BJ (cell line): ENCODE data around the gene ZNF366. TPM values are rescaled to one million over a fixed set of nuclear protein-coding genes. Genes with fewer than 3 reads are reported as not detected.

Source experiments
- CTCF ChIA-PET: fragments of 350-600 bp; formaldehyde crosslinking; extraction: SDS; loops from one replicate; lab custom pipeline; 2021; ENCODE audit warnings: antibody characterized with exemption, inconsistent platforms; lab: Yijun Ruan, JAX
- POLR2A ChIA-PET: fragments of 300-600 bp; sonication (Branson Sonifier 250); formaldehyde crosslinking; extraction: SDS; loops from one replicate; lab custom pipeline; 2021; ENCODE audit warnings: antibody characterized with exemption; lab: Charles Lee
- DNase-seq: peaks from one replicate; pipeline ENCODE4 v3.0.0-alpha.2; 2011; ENCODE audit warnings: low read depth
- H3K27me3 ChIP-seq: 2 replicates; pipeline ENCODE4 v1.6.0; 2011; ENCODE audit warnings: low read length; ENCODE audit not compliant: control insufficient read depth, insufficient read depth
- H3K36me3 ChIP-seq: 2 replicates; pipeline ENCODE4 v1.5.1; 2011; ENCODE audit warnings: low read length; ENCODE audit not compliant: control insufficient read depth, insufficient read depth
- H3K4me3 ChIP-seq: 2 replicates; pipeline ENCODE4 v1.5.1; 2011; ENCODE audit warnings: low read depth, mild to moderate bottlenecking, control low read depth, low read length
- polyA plus RNA-seq: library from polyadenylated mRNA; depleted of rRNA; stranded (reverse); fragments of >200 nt; gene quantifications from 2 replicates; pipeline ENCODE4 v1.2.3, GENCODE V29; 2011
- TF ChIP-seq, protein P1 (sequence below): IDR thresholded peaks from 2 replicates; pipeline ENCODE4 v1.5.1; 2011; ENCODE audit warnings: low read depth, mild to moderate bottlenecking, control low read depth, inconsistent platforms, low read length, moderate library complexity; ENCODE audit not compliant: insufficient read depth

Gene ZNF366
- polyA plus RNA-seq, 1 experiment, result not detected

DNA sequence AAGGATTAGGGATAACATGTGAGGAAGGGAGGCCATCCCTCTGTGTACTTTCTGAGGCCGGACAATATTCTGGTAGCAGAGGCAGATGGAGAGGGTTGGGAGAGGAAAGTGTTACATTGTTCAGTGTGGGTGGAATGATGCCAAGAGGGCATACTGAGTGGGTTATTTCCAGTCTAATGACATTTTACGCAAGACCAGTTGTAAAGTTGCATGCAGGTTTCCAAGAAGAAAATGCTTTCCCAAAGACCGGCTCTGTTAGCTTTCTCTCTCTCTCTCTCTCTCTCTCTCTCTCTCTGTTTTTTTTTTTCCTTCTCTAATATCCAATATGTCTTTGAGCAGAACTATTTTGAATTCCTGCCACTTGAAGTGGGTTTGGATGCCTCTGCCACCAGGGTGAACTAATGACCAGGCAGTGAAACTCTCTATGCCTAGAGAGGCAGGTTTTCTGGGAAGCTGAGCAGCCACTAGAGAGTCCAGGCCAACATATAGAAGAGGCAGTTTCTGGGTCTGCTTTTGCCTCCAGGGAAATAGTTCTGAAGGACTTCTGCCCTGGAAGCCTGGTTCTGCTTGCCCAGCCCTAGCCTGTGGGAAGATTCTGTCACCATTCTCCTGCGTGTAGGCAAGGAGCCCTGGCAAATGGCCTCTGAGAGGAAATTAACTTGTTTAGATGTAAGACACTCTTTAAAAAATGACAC, 24.4 kb upstream of the ZNF366 start:
- Histone ChIP-seq H3K36me3 (no peaks in the 10 kb centered on the region), H3K27me3 (no peaks in the 10 kb centered on the region), H3K4me3 (no peak overlapping the region)
- ChIA-PET CTCF (interaction anchor here (0.5 to 1.4 kb wide), 4 partner anchors 137 to 210 kb away, joined by 3 to 4 read pairs (median 3); no protein-coding TSS in a partner anchor), POLR2A (no interaction called here)
- TF ChIP-seq, protein P1, sequence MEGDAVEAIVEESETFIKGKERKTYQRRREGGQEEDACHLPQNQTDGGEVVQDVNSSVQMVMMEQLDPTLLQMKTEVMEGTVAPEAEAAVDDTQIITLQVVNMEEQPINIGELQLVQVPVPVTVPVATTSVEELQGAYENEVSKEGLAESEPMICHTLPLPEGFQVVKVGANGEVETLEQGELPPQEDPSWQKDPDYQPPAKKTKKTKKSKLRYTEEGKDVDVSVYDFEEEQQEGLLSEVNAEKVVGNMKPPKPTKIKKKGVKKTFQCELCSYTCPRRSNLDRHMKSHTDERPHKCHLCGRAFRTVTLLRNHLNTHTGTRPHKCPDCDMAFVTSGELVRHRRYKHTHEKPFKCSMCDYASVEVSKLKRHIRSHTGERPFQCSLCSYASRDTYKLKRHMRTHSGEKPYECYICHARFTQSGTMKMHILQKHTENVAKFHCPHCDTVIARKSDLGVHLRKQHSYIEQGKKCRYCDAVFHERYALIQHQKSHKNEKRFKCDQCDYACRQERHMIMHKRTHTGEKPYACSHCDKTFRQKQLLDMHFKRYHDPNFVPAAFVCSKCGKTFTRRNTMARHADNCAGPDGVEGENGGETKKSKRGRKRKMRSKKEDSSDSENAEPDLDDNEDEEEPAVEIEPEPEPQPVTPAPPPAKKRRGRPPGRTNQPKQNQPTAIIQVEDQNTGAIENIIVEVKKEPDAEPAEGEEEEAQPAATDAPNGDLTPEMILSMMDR, result no peak
- DNase-seq, result peak; percentile 41

DNA sequence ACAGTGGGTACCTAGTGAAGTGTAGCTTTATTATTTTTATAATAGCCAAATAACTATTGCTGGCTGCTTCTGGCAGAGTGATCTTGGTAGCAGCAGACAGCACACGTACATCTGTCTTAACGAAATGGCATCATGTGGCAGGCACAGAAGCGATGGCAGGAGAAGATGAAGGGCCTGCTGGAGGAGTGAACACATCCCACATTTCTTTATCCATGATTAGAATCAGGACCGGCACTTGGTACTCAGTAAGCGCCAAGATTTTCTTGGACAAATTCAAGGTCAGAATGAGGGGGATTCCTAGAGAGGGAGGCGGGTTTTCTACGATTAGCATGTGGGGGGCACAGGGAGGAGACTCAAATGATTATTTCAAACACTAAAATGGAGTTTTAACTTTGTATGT, 23.0 kb upstream of the ZNF366 start:
- Histone ChIP-seq H3K27me3 (no peaks in the 10 kb centered on the region), H3K4me3 (no peak overlapping the region), H3K36me3 (no peaks in the 10 kb centered on the region)
- CTCF ChIA-PET, result interaction anchor here (0.7 kb wide), 1 partner anchor 21 kb away, joined by 3 read pairs; no protein-coding TSS in a partner anchor
- POLR2A ChIA-PET, result no interaction called here
- no peak for DNase-seq
- TF ChIP-seq, protein P1, result no peak

- H3K27me3 ChIP-seq, result no peaks in the 10 kb centered on the region
- H3K36me3 ChIP-seq, result no peaks in the 10 kb centered on the region
- DNase-seq, result no peak
- ChIA-PET CTCF (no interaction called here), POLR2A (no interaction called here)
- H3K4me3 ChIP-seq, result no peak overlapping the region
- TF ChIP-seq, protein P1, result no peak
These were observed 22.2 kb upstream of the ZNF366 start for GRCh38 chr5:72529383-72529782.

DNA sequence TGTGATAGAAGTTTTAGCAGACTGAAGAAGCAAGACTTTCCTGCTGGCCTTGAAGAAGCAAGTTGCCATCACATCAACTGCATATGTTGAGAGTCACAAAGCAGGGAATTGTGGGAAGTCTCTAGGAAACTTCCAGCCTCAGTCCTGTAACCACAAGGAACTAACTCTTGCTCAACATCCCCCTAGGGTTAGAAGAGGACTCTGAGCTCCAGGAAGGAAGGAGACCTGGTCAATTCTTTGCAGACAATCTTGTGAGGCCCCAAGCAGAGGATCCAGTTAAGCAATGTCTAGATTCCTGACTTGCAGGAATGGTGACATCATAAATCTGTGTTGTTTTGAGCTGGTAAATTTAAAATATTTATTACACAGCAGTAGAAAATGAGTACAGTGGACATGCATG, 18.6 kb upstream of the ZNF366 start:
- Histone ChIP-seq H3K4me3 (no peak overlapping the region), H3K27me3 (no peaks in the 10 kb centered on the region), H3K36me3 (no peaks in the 10 kb centered on the region)
- DNase-seq, result peak; percentile 68
- POLR2A ChIA-PET, result interaction anchor here (0.6 kb wide), 2 partner anchors 232 to 739 kb away, joined by 3 read pairs; no protein-coding TSS in a partner anchor
- TF ChIP-seq, protein P1, result no peak
- CTCF ChIA-PET, result interaction anchor here (0.6 to 5.7 kb wide), 8 partner anchors 21 to 400 kb away, joined by 3 to 65 read pairs (median 4); no protein-coding TSS in a partner anchor

- POLR2A ChIA-PET, result no interaction called here
- no peak overlapping the region for H3K4me3 ChIP-seq
- H3K36me3 ChIP-seq, result no peaks in the 10 kb centered on the region
- DNase-seq, result peak; percentile 40
- CTCF ChIA-PET, result interaction anchor here (0.6 to 5.7 kb wide), 32 partner anchors 10 to 295 kb away, joined by 3 to 65 read pairs (median 4); partner anchors contain the start of gene TNPO1
- H3K27me3 ChIP-seq, result no peaks in the 10 kb centered on the region
- TF ChIP-seq, protein P1, result peak; percentile 55
These were observed 16.9 kb upstream of the ZNF366 start for GRCh38 chr5:72523960-72524582.
